ENCODE measurements around the gene MAP10. TPM values are rescaled to one million over a fixed set of nuclear protein-coding genes. Genes with fewer than 3 reads are reported as not detected.

MAP10 gene
- total RNA-seq, 1 donor from 2014 or later = 3.0 TPM

DNA sequence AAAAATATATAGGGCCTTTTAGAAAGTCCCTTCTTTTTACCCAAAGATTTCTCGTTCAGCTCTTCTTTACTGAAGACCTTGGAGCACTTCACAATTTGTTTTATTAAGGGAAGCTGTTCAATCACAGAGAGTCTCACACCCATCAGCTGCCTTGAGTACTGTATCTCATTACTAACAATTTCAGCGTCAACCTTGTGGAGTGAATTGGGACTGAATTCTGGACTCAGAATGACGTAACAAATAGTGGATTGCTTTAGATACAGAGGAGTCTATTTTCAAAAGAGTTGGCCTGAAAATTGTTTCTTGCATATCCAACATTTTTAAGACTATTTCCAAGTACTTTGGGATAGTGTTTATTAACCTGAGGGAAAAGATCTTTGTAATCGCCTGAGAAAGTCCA, 7.9 kb downstream of the MAP10 start:
- intact Hi-C loops (cut with micrococcal nuclease) = no loop called here
- DNase-seq = no peak
- H3K27me3 Mint-ChIP-seq = no peaks in the 10 kb centered on the region
- ChIA-PET POLR2A (interaction anchor here (0.7 kb wide), 1 partner anchor 30 kb away, joined by 3 read pairs; no protein-coding TSS in a partner anchor), CTCF (no interaction called here)
- no peaks in the 10 kb centered on the region for H3K36me3 Mint-ChIP-seq (ENCODE audit: low read depth)
- peaks cover 3% of the 10 kb centered on the region for H3K9me3 Mint-ChIP-seq
- TF ChIP-seq, protein P1, sequence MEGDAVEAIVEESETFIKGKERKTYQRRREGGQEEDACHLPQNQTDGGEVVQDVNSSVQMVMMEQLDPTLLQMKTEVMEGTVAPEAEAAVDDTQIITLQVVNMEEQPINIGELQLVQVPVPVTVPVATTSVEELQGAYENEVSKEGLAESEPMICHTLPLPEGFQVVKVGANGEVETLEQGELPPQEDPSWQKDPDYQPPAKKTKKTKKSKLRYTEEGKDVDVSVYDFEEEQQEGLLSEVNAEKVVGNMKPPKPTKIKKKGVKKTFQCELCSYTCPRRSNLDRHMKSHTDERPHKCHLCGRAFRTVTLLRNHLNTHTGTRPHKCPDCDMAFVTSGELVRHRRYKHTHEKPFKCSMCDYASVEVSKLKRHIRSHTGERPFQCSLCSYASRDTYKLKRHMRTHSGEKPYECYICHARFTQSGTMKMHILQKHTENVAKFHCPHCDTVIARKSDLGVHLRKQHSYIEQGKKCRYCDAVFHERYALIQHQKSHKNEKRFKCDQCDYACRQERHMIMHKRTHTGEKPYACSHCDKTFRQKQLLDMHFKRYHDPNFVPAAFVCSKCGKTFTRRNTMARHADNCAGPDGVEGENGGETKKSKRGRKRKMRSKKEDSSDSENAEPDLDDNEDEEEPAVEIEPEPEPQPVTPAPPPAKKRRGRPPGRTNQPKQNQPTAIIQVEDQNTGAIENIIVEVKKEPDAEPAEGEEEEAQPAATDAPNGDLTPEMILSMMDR (IDR thresholded peaks at IDR 0.05) = no peak
- no peak overlapping the region for H3K27ac Mint-ChIP-seq
- no peak for ATAC-seq (ENCODE audit: low read depth)
- H3K4me1 Mint-ChIP-seq = no peaks in the 10 kb centered on the region
- H3K4me3 Mint-ChIP-seq = no peak overlapping the region

- Mint-ChIP-seq H3K27me3 (no peaks in the 10 kb centered on the region), H3K4me3 (no peak overlapping the region), H3K4me1 (no peaks in the 10 kb centered on the region), H3K27ac (no peak overlapping the region), H3K36me3 (ENCODE audit: low read depth) (no peaks in the 10 kb centered on the region), H3K9me3 (peaks cover 3% of the 10 kb centered on the region)
- ChIA-PET CTCF (no interaction called here), POLR2A (no interaction called here)
- TF ChIP-seq, protein P1 (IDR thresholded peaks at IDR 0.05) = no peak
- DNase-seq (no peak), ATAC-seq (ENCODE audit: low read depth) (no peak)
- intact Hi-C loops (cut with micrococcal nuclease) = no loop called here
Measured at GRCh38 chr1:232813760-232814159, 8.5 kb downstream of the MAP10 start.

- intact Hi-C loops (cut with micrococcal nuclease) = no loop called here
- Mint-ChIP-seq H3K4me3 (no peak overlapping the region), H3K4me1 (no peaks in the 10 kb centered on the region), H3K27ac (no peak overlapping the region), H3K36me3 (ENCODE audit: low read depth) (no peaks in the 10 kb centered on the region), H3K9me3 (peaks cover 3% of the 10 kb centered on the region), H3K27me3 (no peaks in the 10 kb centered on the region)
- CTCF ChIA-PET = no interaction called here
- TF ChIP-seq, protein P1 (IDR thresholded peaks at IDR 0.05) = no peak
- ATAC-seq (ENCODE audit: low read depth) (no peak), DNase-seq (no peak)
- POLR2A ChIA-PET = no interaction called here
Measured at GRCh38 chr1:232816324-232816723, 11.1 kb downstream of the MAP10 start.

GRCh38 chr1:232818040-232818439, 12.8 kb downstream of the MAP10 start:
- Mint-ChIP-seq H3K4me1 (no peaks in the 10 kb centered on the region), H3K9me3 (no peaks in the 10 kb centered on the region), H3K4me3 (no peak overlapping the region), H3K36me3 (ENCODE audit: low read depth) (no peaks in the 10 kb centered on the region), H3K27ac (no peak overlapping the region), H3K27me3 (no peaks in the 10 kb centered on the region)
- ChIA-PET CTCF (no interaction called here), POLR2A (no interaction called here)
- no peak for ATAC-seq (ENCODE audit: low read depth)
- TF ChIP-seq, protein P1 (IDR thresholded peaks at IDR 0.05) = no peak
- intact Hi-C loops (cut with micrococcal nuclease) = no loop called here
- no peak for DNase-seq

GRCh38 chr1:232820431-232820830, 15.2 kb downstream of the MAP10 start:
- intact Hi-C loops (cut with micrococcal nuclease) = no loop called here
- ChIA-PET CTCF (no interaction called here), POLR2A (no interaction called here)
- ATAC-seq (ENCODE audit: low read depth) (no peak), DNase-seq (no peak)
- Mint-ChIP-seq H3K36me3 (ENCODE audit: low read depth) (no peaks in the 10 kb centered on the region), H3K4me3 (no peak overlapping the region), H3K4me1 (no peaks in the 10 kb centered on the region), H3K27ac (no peak overlapping the region), H3K9me3 (no peaks in the 10 kb centered on the region), H3K27me3 (no peaks in the 10 kb centered on the region)
- TF ChIP-seq, protein P1 (IDR thresholded peaks at IDR 0.05) = no peak
